Measurements from ENCODE around the gene C22orf23.

Gene C22orf23

GRCh38 chr22:37953437-37954179 is at the start of gene C22orf23, which contains the start of gene POLR2F:
C22orf23 (minus strand) TSS chr22:37953601; CDS start chr22:37953149, 452 bp downstream.
POLR2F (plus strand) TSS chr22:37953699; CDS start chr22:37953788, 89 bp downstream.
- peak; percentile 92 for DNase-seq

GRCh38 chr22:37999640-38000272 is 46.4 kb upstream of the C22orf23 start:
- DNase-seq, result peak; percentile 17

GRCh38 chr22:37999236-37999635 is 45.8 kb upstream of the C22orf23 start:
- DNase-seq, result no peak

- no peak for DNase-seq
These were observed 45.1 kb upstream of the C22orf23 start for GRCh38 chr22:37998543-37998942.

- peak; percentile 24 for DNase-seq
These were observed 43.3 kb upstream of the C22orf23 start for GRCh38 chr22:37996515-37997246.

- no peak for DNase-seq
These were observed 42.7 kb upstream of the C22orf23 start for GRCh38 chr22:37996079-37996478.

- no peak for DNase-seq
These were observed 42.1 kb upstream of the C22orf23 start for GRCh38 chr22:37995460-37995859.

- DNase-seq, result no peak
These were observed 41.6 kb upstream of the C22orf23 start for GRCh38 chr22:37994982-37995381.

- no peak for DNase-seq
These were observed 40.6 kb upstream of the C22orf23 start for GRCh38 chr22:37994049-37994448.

GRCh38 chr22:37991731-37992442 is 38.5 kb upstream of the C22orf23 start:
- DNase-seq, result no peak

GRCh38 chr22:37990862-37991261 is 37.5 kb upstream of the C22orf23 start:
- DNase-seq, result no peak

- DNase-seq, result no peak
These were observed 36.9 kb upstream of the C22orf23 start for GRCh38 chr22:37990301-37990700.

- no peak for DNase-seq
These were observed 36.0 kb upstream of the C22orf23 start for GRCh38 chr22:37989146-37990045.

GRCh38 chr22:37986371-37986770 is 33.0 kb upstream of the C22orf23 start:
- DNase-seq, result no peak

- DNase-seq, result no peak
These were observed 32.4 kb upstream of the C22orf23 start for GRCh38 chr22:37985751-37986281.

GRCh38 chr22:37985050-37985585 is 31.7 kb upstream of the C22orf23 start:
- no peak for DNase-seq

- DNase-seq, result no peak
These were observed 30.7 kb upstream of the C22orf23 start, which contains the start of gene SOX10 for GRCh38 chr22:37983860-37984791. SOX10 (minus strand) TSS chr22:37984555; CDS start chr22:37983784, 771 bp downstream.

- DNase-seq, result no peak
These were observed 29.8 kb upstream of the C22orf23 start for GRCh38 chr22:37982938-37983859.
